HepG2 (cell line): ENCODE data around the gene SPDYE17. TPM values are rescaled to one million over a fixed set of nuclear protein-coding genes. Genes with fewer than 3 reads are reported as not detected.
A peak's percentile ranks its signal among the peaks of the same experiment; 100 is the strongest.
"Not testable (repeated sequence)": the region's sequence is repeated elsewhere in the genome, so short reads cannot be mapped to it uniquely, and the experiment has no call there.

Experiments used
- ATAC-seq: fragments of 200-7000 bp; cut with Tn5 transposase; 3 replicates; pipeline ENCODE4 v1.9.1; 2020; ENCODE audit warnings: mild to moderate bottlenecking, moderate library complexity
- BruUV-seq: library from RNA; stranded (reverse); fragments of 400-500 nt; replicated peaks from 2 replicates; lab custom pipeline; 2021; lab: Mats Ljungman, UMichigan
- CTCF ChIA-PET: fragments of 300-600 bp; formaldehyde crosslinking; extraction: SDS; loops from one replicate; lab custom pipeline; 2021; ENCODE audit warnings: low total read pairs, inconsistent platforms, low intra/inter-chr PET ratio; lab: Yijun Ruan, JAX
- POLR2A ChIA-PET: fragments of 350-600 bp; sonication (Branson Sonifier 250); formaldehyde crosslinking; loops from one replicate; lab custom pipeline; 2020; ENCODE audit warnings: antibody characterized with exemption, inconsistent platforms; lab: Yijun Ruan, JAX
- DNase-seq: peaks from one replicate; pipeline ENCODE4 v3.0.0-alpha.2; 2015; ENCODE audit warnings: low spot score
- FAIRE-seq: peaks from 3 replicates; lab custom pipeline; 2011; peaks lifted over from hg19 to GRCh38; lab: Jason Lieb, UNC
- H2AFZ ChIP-seq: one replicate; pipeline ENCODE4 v1.6.1; 2011; ENCODE audit warnings: low read length, inconsistent platforms
- H3K27ac ChIP-seq: fragments of 300-600 bp; 3 replicates; pipeline ENCODE4 v1.8.0; 2011; ENCODE audit warnings: mixed run types, mild to moderate bottlenecking, mixed read lengths, low read length, inconsistent platforms; ENCODE audit not compliant: insufficient read depth; ENCODE audit errors: extremely low read length
- H3K27me3 ChIP-seq, 2 experiments: fragments of 200-600 bp in 1 of 2; 2 replicates in 1 of 2; 3 replicates in 1 of 2; pipeline versions ENCODE4 v1.6.0 to v1.8.0; 2011; ENCODE audit warnings: low read length in 2 of 2, mild to moderate bottlenecking in 2 of 2, moderate library complexity in 2 of 2, inconsistent platforms in 1 of 2; ENCODE audit not compliant: insufficient read depth in 2 of 2, control insufficient read depth in 1 of 2
- H3K36me3 ChIP-seq, 2 experiments: fragments of 200-600 bp in 1 of 2; replicated peaks in 1 of 2; 2 replicates in 1 of 2; 3 replicates in 1 of 2; pipeline versions ENCODE4 v1.5.1 to v1.8.0; 2011; ENCODE audit warnings: low read length in 2 of 2, inconsistent platforms in 1 of 2; ENCODE audit not compliant: insufficient read depth in 2 of 2, control insufficient read depth in 1 of 2
- H3K4me1 ChIP-seq: 2 replicates; pipeline ENCODE4 v1.5.1; 2012; ENCODE audit warnings: low read length, inconsistent platforms; ENCODE audit not compliant: insufficient read depth
- H3K4me2 ChIP-seq: 2 replicates; pipeline ENCODE4 v1.6.0; 2011; ENCODE audit warnings: low read depth, low read length, inconsistent platforms
- H3K4me3 ChIP-seq, 3 experiments: fragments of 200-600 bp in 1 of 3; sonication (generic), shearing (Covaris generic) in 1 of 3; replicated peaks in 1 of 3; 2 replicates each; pipeline ENCODE4 v1.5.1; 2011 to 2016; ENCODE audit warnings: low read length in 3 of 3, inconsistent platforms in 2 of 3, low read depth in 2 of 3, mild to moderate bottlenecking in 2 of 3, control low read depth in 1 of 3, mixed read lengths in 1 of 3; ENCODE audit not compliant: insufficient read depth in 1 of 3
- H3K79me2 ChIP-seq: one replicate; pipeline ENCODE4 v1.6.1; 2011; ENCODE audit warnings: low read length, inconsistent platforms; ENCODE audit not compliant: insufficient read depth
- H3K9ac ChIP-seq: 2 replicates; pipeline ENCODE4 v1.6.0; 2011; ENCODE audit warnings: mild to moderate bottlenecking, low read depth, low read length, inconsistent platforms; ENCODE audit not compliant: insufficient read depth
- H3K9me3 ChIP-seq: 2 replicates; pipeline ENCODE4 v1.5.1; 2012; ENCODE audit warnings: mild to moderate bottlenecking, low read length
- H4K20me1 ChIP-seq: 2 replicates; pipeline ENCODE4 v1.6.0; 2011; ENCODE audit warnings: inconsistent platforms, mild to moderate bottlenecking, low read length, moderate library complexity; ENCODE audit not compliant: insufficient read depth
- HNRNPL ChIP-seq: fragments of 200-400 bp; formaldehyde crosslinking; IDR thresholded peaks from 2 replicates; pipeline ENCODE4 v1.6.1; 2017; ENCODE audit warnings: mild to moderate bottlenecking, low read depth, low read length
- ZNF329 ChIP-seq: sonication (generic); formaldehyde crosslinking; IDR thresholded peaks from 2 replicates; pipeline ENCODE4 v1.9.0; 2021; ENCODE audit warnings: low read depth, mild to moderate bottlenecking, missing genetic modification reagents
- WGBS: methylation state at CpG from one replicate; pipeline ENCODE4 v1.1.6; 2017; ENCODE audit warnings: low lambda C conversion rate; 5-methylcytosine and 5-hydroxymethylcytosine counted together
- in situ Hi-C: cut with HindIII; loops from 2 replicates; pipeline ENCODE4 v1.10.0; 2017; ENCODE audit warnings: low pct_unique_long_range_greater_than_20kb; ENCODE audit not compliant: extremely low pct_ligation_motif_present
- intact Hi-C: fragments of 100-400 bp; cut with micrococcal nuclease; formaldehyde crosslinking; loops from one replicate; pipeline ENCODE4 v1.10.0; 2022; ENCODE audit not compliant: unreplicated experiment
- polyA plus RNA-seq, 8 experiments: library from polyadenylated mRNA; depleted of rRNA in 3 of 8; stranded (reverse) in 7 of 8; unstranded in 1 of 8; fragments of >200 nt; fragmentation: Illumina TruSeq in 4 of 8; extraction: Trizol in 4 of 8; gene quantifications; 2 replicates each; pipeline versions ENCODE4 v1.2.1 to v1.2.3, GENCODE V29; 2011 to 2016; ENCODE audit warnings: low read depth in 4 of 8, missing spikeins in 1 of 8, mixed read lengths in 1 of 8; ENCODE audit not compliant: insufficient read depth in 1 of 8
- total RNA-seq, 5 experiments: library from RNA; depleted of rRNA; stranded (reverse); fragments of >200 nt; fragmentation: Illumina TruSeq; extraction: Trizol; gene quantifications; 2 replicates each; pipeline ENCODE4 v1.2.3, GENCODE V29; 2016; ENCODE audit warnings: low read depth in 1 of 5

SPDYE17 gene
- total and polyA plus RNA-seq, 2 of the 13 experiments (the other 11 are each of a cell fraction or from before 2014, with no cell fraction given) = not detected

- ATAC-seq = peak; percentile 17
- no TSS peak for BruUV-seq
- intact Hi-C loops = no loop called here
These were observed 34.5 kb downstream of the SPDYE17 start for GRCh38 chr7:76997381-76998284.

GRCh38 chr7:76996932-76997331, 35.2 kb downstream of the SPDYE17 start:
- H4K20me1 ChIP-seq, POLR2A ChIA-PET, H2AFZ ChIP-seq, H3K36me3 ChIP-seq, H3K79me2 ChIP-seq, H3K9me3 ChIP-seq, DNase-seq, H3K4me2 ChIP-seq, CTCF ChIA-PET, H3K9ac ChIP-seq, intact Hi-C loops, BruUV-seq, H3K4me3 ChIP-seq, H3K4me1 ChIP-seq, H3K27me3 ChIP-seq, H3K27ac ChIP-seq, in situ Hi-C loops: not testable (repeated sequence)
- FAIRE-seq = peak; percentile 8
- ATAC-seq = peak; percentile 10; the same call in 1 of the 3 replicates

More at GRCh38 chr7:76997381-76998284, 34.5 kb downstream of the SPDYE17 start:
- DNase-seq = no peak
- Histone ChIP-seq H3K79me2 (no peaks in the 10 kb centered on the region), H3K9ac (no peak overlapping the region), H4K20me1 (no peaks in the 10 kb centered on the region), H3K27ac (no peak overlapping the region), H3K4me2 (no peak overlapping the region), H3K36me3 (no peaks in the 10 kb centered on the region), H3K4me1 (no peaks in the 10 kb centered on the region), H2AFZ (no peak overlapping the region)
- POLR2A ChIA-PET = no interaction called here
- FAIRE-seq = peak; percentile 34
- CTCF ChIA-PET = no interaction called here
- in situ Hi-C loops = no loop called here
- 80% methylated on average over 5 of the region's 5 CpGs for whole genome bisulfite sequencing
- 0 out of 2 replicates have a peak, but pooled peaks have one; percentile 22 for TF ChIP-seq HNRNPL
- TF ChIP-seq ZNF329 (CRISPR knock-in tag) = no peak
- TF ChIP-seq, all 625 proteins: peak for 1
- H3K4me3 ChIP-seq = no peak overlapping the region
- H3K27me3 ChIP-seq = 0 out of 5 replicates have a peak, but pooled peaks cover 0 to 1% of the 10 kb centered on the region in 2 experiments
- H3K9me3 ChIP-seq = no peaks in the 10 kb centered on the region

- H3K27ac ChIP-seq, H3K9me3 ChIP-seq, CTCF ChIA-PET, H3K4me3 ChIP-seq, H2AFZ ChIP-seq, H3K9ac ChIP-seq, BruUV-seq, intact Hi-C loops, H3K36me3 ChIP-seq, FAIRE-seq, H3K27me3 ChIP-seq, H3K79me2 ChIP-seq, ATAC-seq, H3K4me2 ChIP-seq, POLR2A ChIA-PET, in situ Hi-C loops, H4K20me1 ChIP-seq, H3K4me1 ChIP-seq, DNase-seq: not testable (repeated sequence)
- 92% methylated on average over 2 of the region's 13 CpGs for WGBS
These were observed 37.9 kb downstream of the SPDYE17 start for GRCh38 chr7:76994286-76994685.

DNA sequence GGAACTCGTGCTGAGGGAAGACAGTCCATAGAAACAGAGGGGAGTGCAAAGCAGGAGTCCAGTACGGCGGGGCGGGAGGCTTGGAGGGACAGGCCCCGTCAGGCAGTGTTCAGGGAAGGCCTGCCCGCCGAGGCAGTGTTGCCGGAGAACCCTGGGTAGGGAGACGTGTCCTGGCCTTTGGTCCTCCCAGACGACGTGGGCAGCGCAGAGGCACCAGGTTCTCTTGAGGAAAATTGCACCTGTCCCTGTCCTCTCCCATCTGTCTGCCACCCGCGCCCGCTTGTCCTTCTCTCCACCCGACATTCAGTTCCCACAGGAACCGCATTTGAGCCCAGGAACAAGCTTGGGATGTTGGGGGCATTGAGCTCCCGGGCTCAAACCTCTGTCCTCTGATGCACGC, 38.3 kb downstream of the SPDYE17 start:
- DNase-seq, H2AFZ ChIP-seq, H3K4me1 ChIP-seq, H3K27ac ChIP-seq, H3K4me3 ChIP-seq, H3K36me3 ChIP-seq, CTCF ChIA-PET, POLR2A ChIA-PET, H3K27me3 ChIP-seq, BruUV-seq, H4K20me1 ChIP-seq, in situ Hi-C loops, H3K9me3 ChIP-seq, ATAC-seq, H3K79me2 ChIP-seq, intact Hi-C loops, H3K4me2 ChIP-seq, H3K9ac ChIP-seq, FAIRE-seq: not testable (repeated sequence)
- WGBS = 96% methylated on average over 16 of the region's 19 CpGs
